Superior temporal gyrus (tissue), 1 donor: ENCODE measurements around the gene PELO.

Source experiments
- DNase-seq: peaks from one replicate; pipeline ENCODE4 v3.0.0-alpha.2; 2016; ENCODE audit errors: extremely low spot score

Gene PELO

DNA sequence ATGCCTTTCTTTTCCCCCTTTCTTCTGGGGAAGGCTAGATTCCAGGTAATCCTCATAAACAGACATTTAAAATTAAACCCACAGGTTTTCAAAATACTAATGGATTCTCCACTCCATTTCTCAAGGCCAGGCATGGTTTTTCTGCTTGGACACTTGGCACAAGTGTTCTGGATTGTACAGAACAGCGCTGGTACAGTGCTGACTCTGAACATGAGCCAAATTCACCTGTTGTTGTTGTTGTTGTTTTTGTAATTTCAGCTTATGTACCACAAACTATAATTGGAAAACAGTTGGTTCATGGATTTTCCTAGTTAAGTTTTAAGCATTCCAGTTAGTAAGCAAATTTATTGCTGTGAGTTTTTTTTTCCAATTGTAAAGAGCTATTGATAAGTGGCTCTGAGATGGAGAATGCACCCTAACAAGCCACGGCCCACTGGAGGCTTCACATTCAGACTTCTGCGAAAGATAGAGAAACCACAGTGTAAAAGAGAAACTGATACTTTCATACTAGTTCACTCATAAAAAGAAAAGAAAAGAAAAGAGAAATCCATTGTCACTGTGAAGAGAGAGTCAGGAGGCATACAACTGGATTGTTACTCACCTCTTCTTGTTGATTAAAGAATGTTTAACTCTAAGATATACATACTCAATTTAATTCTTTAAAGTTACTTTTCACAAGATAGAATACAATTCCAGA lies 16.2 kb upstream of the PELO start:
- DNase-seq: no peak

DNA sequence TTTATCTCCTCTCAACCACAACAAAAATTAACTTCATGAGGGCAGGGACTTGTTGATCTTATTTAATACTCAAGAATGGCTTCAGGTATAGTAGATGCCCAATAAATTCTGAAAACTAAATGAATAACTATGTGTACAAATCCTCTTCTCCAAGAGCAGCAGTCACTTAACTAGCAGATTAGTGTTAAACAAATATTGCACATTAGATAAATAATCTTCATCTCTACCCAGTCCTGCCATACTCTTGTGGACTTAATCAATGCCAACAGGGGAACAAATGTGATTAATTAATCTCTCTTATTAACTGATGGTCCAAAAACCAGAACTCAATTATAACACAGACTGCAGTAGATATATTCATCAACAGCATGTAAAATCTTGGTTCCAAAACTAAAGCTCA lies 15.0 kb upstream of the PELO start:
- no peak for DNase-seq

DNA sequence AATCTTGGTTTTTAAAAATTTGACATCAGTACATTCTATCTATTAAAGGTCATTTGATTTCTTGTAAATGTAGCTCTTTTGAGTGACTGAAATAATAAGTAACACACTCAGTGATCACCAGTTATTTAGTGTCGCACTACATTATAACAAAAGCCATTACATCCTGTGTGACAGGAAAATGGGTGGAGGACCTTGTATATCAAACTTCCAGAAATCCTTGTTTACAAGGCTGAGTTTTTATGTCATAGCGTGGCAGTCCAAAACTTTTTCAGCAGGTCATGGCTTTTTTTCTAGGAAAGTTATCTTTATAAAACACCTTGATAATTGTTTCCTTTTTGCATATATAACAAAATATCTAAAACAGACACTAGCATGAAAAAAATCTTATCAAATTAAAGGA lies 14.4 kb upstream of the PELO start:
- DNase-seq: no peak

DNA sequence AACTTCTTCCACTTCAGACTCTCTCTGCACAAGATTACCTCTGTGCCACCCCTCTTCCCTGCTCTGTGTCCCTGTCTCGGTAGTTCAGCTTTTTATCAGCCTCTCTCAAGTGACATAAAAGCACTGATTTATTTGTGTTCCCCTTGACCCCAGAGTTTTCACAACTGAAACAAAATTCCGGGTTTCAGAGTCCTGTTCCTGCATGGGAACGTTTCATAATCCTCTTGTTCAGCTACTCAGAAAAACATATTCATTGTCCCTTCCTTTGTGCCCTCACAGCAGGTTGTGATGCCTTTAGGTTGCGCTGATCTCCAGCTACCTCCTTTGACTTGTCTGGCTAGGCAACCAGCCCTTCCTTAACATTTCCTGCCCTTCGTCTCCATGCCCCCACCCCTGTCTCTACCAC lies 13.7 kb upstream of the PELO start:
- DNase-seq: no peak

DNA sequence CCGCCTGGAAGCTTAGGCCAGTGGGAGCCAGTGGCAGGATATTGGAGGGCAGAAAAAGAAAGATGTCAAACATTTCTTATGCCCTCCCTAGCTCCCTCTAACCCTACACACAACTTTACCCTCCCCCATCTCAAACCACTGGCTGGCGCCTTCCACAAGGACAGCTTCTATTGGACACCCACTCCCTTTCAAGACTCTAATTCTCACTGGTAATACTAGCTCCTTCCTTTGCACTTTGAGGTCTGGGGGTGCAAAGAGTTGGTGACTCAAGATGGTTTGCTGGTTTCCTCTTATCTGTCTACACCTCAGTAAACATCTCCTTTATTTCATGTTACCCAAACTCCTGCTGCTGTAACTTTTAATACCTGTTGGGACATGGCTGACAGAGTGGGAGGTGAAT lies 11.6 kb upstream of the PELO start:
- DNase-seq: no peak

DNA sequence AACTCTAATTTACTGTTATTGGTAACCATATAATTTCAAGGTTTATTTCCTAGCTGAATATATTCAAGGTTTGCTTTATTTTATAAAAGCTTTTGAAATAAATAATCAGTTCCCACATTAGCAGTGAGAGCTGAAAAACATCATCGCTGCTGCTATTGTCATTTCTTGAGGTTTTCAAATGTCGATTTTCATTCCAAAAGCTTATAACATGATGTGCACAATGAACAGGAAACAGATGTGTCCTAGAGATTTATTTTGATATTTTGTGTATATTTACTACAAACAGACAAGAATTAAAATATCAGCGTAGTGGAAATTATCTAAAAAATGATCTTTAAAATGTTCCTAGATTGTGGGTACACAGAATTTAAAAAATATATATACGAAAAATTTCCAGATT lies 10.5 kb upstream of the PELO start:
- DNase-seq: no peak

DNA sequence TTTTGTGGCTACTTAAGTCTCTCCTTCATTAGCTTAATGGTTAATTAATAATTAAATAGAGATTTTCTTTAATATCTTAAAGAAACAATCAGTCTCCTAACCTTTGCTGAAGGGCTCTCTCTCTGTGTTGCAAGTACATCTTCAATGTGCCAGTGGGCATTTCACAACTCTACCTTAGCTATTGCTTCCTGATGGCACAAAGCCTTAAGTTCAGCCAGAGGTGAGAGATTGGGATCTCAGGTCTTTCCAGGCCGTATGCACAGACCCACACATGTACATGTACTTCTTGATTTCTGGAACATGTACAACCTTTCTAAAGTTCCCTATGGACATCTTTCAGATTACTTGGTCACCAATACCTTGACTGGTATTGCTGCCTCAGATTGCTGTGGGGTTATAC lies 8.9 kb upstream of the PELO start:
- no peak for DNase-seq

DNA sequence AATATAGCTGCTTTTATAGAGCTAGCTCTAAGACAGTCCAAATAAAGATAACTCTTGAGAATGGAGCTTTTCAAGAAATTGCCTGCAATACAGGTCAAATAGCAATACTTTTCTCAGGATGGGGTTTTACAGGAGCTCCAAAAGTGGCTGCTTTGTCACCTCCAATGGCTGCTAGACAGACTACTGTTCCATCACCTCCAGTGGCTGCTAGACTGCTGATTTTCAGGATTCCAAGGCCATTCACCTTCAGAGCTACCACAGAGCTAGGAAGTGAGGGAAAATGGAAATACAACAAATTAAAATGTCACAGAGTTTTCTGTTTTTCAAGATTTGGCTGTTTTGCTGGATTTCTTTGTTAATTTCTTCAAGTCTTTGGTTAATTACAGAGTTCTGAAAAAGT lies 8.5 kb upstream of the PELO start:
- DNase-seq: no peak

DNA sequence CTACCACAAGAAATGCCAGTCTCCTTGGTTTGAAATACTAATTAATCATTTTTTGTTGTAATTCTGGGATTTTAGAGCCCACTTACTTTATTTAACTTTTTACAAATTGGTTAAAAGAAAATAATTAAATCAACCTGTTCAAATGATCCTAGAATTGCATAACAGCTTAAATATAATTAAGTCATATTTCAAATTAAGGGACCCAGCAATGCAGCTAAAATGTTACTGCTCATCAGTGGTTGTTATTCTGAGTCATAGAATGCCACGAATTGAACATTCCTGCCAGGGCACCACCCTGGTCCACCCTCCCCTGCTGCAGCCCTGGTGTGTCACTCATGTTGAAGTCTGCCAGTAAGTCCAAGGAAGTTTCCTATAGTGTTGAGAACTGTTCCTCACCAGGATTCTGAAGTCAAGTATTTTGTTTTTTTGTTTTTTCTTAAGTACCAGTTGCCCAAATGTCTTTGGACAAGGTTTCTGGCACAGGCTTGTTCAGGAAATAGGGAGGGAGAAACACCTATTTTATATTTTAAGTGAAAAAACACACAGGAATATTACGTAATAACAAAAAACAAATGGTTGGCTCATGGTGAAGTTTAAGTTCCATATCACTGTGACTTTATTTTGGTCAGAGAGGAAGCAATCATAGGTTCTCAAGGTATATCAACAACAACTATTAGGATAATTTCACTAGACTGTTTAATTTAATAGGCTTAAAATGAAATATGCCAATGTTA lies 4.3 kb upstream of the PELO start:
- DNase-seq: no peak

DNA sequence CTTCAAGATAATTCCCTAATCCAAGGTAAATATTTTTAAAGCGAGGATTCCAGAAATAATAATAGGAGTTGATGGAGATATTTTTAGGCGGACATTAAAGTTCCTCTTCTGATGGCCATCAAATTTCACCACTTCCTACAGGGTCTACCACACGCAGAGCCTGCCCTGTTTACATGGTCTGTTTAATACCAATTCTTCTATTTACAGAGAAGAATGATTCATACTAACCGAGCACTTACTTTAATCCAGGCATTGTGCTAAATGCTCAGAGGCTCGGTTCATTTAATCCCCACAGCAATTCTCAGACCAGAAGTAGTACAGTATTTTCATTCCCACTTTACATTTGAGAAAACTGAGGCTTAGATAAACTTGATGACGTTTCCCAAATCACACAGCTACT lies 3.0 kb upstream of the PELO start:
- DNase-seq: no peak

DNA sequence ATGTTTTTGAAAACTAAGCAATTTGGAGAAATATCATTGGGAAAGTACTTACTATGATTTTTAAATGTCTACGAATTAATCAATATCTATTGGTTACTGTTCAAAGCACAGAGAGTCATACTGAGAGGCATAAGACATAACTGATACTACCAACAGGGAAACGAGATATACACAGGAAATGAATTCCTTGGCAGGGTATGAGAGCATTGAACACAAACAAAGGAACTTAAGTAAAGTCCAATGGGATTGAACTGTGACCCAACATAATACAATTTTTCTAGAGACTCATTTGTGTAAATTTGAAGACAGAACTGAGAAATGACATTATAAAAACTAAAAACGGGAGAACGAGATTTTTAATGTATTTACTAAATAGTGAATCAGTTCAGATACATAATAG lies 1.3 kb upstream of the PELO start:
- DNase-seq: no peak

DNA sequence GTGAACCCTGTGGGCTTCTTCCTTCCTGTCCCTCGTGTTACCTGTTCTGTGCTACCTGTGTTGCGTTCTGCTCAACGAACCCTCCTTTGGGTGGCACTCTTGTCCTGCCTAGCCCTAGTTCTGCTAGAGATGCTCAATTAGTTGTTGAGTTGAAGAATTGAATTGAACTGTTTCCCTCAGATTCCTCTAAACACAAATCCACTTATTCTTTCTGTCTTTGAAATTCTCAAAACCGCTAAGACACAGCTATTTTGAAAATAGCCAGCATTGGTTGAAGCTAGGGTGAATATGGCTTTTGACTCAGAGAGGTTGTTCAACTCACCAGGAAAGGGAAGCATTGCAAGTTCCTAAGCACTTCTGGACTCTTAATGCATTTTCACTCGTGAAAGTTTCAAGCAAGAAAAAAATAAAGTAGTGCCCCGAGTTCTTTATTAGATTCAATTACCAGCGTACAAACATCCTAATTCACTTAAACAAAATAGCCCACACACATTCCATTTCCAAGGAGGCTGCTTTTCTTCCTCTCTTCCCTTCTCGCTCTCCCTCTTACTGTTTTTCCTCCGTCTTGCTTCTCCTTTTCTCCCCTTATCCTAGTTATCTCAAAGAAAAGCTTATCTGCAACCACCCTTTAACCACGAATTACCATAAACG lies 642 bp upstream of the PELO start:
- no peak for DNase-seq

DNA sequence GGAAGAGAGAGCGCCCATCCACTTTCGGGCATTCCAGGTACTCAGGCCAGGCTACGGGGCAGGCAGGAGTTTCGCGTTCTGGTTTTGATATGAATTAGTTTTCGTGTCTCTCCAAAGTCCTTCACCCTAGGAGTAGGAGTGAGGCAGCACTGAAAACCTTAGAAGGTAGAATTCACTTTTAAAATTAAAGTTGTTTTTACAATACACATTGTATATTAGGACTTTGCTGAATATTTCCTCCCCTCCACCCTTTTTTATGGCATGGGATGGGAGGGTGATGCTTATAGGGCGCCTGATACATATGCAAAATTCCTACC lies 747 bp downstream of the PELO start:
- no peak for DNase-seq

DNA sequence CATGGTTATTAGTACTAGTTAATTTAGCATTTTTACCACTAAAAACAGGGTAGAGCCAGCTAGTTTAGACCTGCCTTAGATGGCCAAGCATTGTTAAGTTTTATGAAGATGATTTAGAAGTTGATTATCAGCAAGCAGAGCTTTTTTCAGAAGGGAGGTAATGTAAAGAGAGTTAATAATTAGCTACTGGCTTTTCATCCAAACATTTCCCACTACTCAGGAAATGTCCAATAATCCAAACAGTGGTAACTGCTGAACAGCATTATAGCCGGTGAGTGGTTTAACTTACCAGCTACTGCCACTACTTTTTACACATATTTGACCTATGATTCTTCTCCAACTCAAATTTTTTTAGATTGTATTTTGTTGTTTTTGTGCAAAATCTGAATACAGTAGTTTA lies 1.7 kb downstream of the PELO start:
- no peak for DNase-seq

DNA sequence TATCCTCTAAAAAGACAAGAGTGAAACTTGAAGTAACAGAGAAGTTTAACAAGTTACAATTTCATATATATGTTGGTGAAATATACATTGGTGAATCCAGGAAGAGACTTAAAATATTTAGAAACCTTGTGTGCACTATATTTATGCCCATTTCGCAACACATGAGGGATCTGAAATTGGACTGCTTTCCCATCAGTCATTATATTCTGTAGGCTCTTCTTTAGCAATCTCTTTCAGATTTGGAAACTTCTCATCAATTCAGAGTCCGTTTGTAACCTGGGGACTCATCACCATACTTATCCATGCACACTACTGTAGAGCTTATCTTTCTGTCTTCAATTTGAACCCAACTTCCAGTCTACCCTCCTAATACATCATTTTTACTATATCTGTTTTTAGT lies 2.1 kb downstream of the PELO start:
- no peak for DNase-seq

DNA sequence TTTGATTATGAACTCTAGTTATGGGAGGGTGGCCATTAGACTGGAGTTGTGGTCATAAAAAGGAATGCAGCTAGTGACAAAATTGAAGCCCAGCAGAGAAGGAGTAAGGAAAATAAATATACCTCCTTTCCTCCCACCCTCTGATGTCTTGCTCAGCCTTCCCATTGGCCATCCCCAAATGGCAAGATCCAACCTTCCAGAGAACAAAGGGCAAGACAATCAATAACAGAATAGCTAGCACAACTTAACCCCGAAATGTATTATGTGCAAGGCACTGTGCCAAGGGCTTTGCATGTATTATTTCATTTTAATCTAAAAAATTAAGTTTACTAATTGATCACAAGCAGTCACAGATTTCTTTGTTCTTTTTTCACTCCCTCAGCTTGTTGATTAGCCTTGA lies 3.6 kb downstream of the PELO start:
- no peak for DNase-seq

DNA sequence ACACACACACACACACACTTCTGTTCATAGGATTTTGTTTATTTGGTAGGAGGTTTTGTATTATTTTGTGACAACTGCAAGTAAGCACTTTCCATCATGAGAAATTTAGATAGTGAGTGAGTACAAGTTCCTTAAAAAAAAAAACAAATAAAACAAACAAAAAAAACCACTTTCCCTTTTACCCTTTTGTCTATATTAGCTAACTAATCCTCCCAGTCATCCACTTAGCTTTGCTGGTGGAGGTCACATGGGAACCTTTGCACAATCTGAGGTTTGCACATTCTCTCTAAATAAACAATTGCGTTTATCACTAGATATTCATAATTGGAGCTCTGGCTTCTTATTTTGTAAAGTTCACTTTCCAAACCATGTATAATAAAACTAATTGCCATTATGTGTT lies 6.8 kb downstream of the PELO start:
- no peak for DNase-seq

DNA sequence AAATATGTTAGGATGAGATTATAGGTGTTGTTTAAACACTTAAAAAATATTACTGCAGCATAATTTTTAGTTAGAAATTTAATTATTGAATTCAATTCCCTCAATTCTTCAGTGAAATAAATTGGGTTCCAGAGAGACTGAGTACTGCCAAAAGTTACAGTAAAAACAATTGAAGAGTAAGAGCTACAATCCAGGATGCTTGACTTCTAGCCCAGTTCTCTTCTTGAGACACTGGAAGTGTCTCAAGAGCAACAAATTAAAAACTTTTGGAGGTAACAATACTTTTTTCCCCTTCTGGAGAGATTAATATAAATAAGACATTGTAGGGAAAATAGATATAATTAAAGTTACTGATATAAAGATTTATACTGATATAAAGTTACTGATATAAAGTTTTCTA lies 8.3 kb downstream of the PELO start:
- DNase-seq: no peak

DNA sequence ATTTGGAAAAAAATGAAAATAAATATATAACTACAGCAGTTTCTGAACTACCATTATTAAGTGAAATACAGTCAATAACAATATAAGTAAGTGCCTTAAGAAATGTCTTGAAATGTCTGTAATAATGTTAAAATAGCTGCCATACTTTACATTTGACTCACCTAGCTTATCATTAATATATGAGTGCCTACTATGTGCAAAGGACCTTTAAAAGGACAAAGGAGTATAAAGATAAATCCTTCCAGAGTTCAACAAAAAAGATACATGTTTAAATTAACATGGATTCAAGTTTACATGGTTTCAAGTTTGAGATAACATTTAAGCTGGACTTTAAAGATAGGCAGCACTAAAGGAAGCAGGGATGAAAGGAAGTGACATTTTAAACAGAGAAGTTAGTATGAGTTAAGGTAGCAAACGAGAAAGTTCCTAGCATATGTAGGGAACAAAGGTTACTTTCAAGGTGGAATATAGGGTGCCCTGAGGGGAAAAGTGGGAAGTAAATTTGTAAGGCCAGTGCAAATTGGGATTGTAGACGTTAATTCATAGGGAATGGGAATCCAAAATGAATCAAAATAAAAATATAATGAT lies 8.9 kb downstream of the PELO start:
- no peak for DNase-seq

DNA sequence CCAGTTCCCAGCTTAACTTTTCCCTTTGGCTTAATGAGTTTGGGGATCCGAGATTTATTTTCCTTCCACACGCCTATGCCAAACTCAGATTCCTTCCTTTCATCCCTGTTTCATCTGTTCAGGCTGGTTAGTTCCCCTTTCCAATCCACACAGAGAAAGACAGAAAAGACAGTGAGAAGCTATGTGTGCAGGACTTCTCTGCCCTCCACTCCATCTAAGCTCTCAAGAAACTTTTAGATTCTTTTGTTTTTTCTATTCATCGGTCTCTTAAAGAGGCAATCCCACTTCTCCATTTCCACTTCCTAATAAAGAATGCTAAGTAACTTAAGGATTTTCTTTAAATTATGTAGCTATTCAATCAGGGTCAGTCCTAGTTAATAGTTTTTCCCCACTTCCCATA lies 11.2 kb downstream of the PELO start:
- no peak for DNase-seq

DNA sequence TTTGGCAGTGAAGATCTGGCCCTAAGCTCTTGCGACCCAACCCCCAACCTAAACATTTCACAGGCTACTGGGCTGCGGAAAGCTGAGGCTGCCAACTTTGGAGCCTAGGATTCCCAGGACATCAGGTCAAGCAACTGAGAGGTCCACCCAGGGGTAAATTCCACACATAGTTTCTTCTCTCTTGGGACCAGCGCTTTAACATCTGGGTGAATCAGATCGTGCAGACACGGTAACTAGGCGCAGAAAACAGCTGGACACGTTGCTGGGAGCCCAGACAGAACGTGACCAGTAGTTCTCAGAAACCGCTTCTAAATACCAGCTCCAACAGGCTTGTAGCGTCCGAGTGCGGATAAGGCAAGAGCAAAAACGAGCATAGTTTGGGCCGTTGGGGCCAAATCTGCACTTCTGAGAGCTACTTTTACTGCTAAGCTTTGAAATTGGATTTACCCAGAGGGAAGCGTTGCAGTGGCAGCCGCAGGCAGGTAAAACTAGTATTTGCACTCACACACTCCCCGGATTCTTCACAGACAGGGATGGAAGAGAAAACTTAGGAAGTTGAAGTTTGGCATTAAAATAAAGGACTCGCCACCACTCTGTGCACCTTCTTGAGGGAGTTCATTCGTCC lies 11.8 kb downstream of the PELO start:
- DNase-seq: no peak

DNA sequence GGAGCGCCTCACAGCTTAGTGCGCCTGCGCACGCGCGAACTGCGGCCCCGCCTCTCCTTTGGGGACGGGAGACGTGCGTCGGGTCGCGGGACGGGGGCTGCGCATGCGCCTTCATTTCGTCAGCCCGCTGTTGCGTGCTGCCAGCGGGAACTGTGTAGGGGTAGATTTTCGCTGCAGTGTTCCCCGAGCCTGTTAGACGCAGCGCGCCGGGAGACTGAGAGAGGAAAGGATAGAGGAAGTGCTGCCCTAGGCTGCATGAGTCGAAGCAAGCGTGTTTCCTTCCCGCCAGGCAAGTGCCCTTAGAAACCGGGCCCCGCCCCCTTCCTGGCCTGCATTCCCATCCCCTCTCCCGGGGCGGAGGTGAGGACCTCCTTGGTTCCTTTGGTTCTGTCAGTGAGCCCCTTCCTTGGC lies 12.3 kb downstream of the PELO start:
- DNase-seq: peak; percentile 97
